ENCODE results near the gene ATXN7. TPM values are rescaled to one million over a fixed set of nuclear protein-coding genes. Genes with fewer than 3 reads are reported as not detected.

The ATXN7 gene
- total and polyA plus RNA-seq, 2 of the 13 experiments (the other 11 are each of a cell fraction or from before 2014, with no cell fraction given) = 13.8 to 20.0 TPM

DNA sequence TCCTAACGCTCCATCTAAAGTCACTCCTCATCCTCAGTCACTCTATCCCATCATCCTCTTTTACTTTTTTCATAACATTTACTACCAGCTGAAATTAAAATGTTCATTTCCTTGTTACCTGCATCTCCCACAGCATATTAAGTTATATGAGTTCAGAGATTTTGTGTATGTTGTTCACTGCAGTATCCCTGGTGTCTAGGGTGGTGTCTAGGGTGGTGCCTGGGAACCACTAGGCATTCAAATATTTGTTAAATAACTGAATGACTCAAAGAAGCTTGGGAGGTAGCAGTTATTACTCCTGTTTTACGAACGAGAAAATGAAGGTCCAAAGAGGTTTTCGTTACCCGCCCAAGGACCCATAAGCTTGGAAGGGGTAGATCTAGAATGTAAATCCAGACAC lies 46.4 kb upstream of the ATXN7 start:
- intact Hi-C loops (cut with micrococcal nuclease; ENCODE audit: unreplicated experiment) = no loop called here
- in situ Hi-C loops (cut with HindIII; ENCODE audit: extremely low pct_ligation_motif_present, low pct_unique_long_range_greater_than_20kb) = loop anchor here (5.0 to 25.0 kb wide), 2 partner anchors 465 to 1180 kb away; no protein-coding TSS in a partner anchor
- H3K4me3 ChIP-seq (replicated peaks in 1 of 3; ENCODE audit: insufficient read depth in 1 of 3, low read depth in 2 of 3, low read length in 3 of 3) = no peak overlapping the region
- DNase-seq (ENCODE audit: low spot score) (no peak), FAIRE-seq (no peak), ATAC-seq (no peak)
- TF ChIP-seq ZNF10 (CRISPR knock-in tag; IDR thresholded peaks at IDR 0.05; ENCODE audit: borderline replicate concordance, low read depth) (no peak), MYNN (CRISPR knock-in tag; IDR thresholded peaks at IDR 0.05; ENCODE audit: low read depth) (no peak), CHD4 (IDR thresholded peaks at IDR 0.05; ENCODE audit: borderline replicate concordance, low read length) (no peak), MTA1 (CRISPR knock-in tag; IDR thresholded peaks at IDR 0.05; ENCODE audit: borderline replicate concordance) (no peak), ATF7 (IDR thresholded peaks at IDR 0.05) (no peak), ATF7 (CRISPR knock-in tag; IDR thresholded peaks at IDR 0.05) (no peak)
- WGBS (ENCODE audit: low lambda C conversion rate) = 78% methylated on average over 5 of the region's 5 CpGs
- POLR2A ChIA-PET = no interaction called here
- H2AFZ ChIP-seq (ENCODE audit: low read length) = no peak overlapping the region
- CTCF ChIA-PET (ENCODE audit: low intra/inter-chr PET ratio, low total read pairs) = interaction anchor here (2.6 kb wide), 1 partner anchor 468 kb away, joined by 35 read pairs; no protein-coding TSS in a partner anchor
- no peaks in the 10 kb centered on the region for H3K36me3 ChIP-seq (replicated peaks in 1 of 2; ENCODE audit: control insufficient read depth in 1 of 2, insufficient read depth in 2 of 2, low read length in 2 of 2)
- H3K27ac ChIP-seq (ENCODE audit: extremely low read length, insufficient read depth, low read length) = no peak overlapping the region
- no peaks in the 10 kb centered on the region for H3K27me3 ChIP-seq (ENCODE audit: control insufficient read depth in 1 of 2, insufficient read depth in 2 of 2, low read length in 2 of 2)
- H3K4me1 ChIP-seq (ENCODE audit: insufficient read depth, low read length) = peaks cover 10% of the 10 kb centered on the region
- BruUV-seq (replicated peaks) = no TSS peak
- H3K9me3 ChIP-seq (ENCODE audit: low read length) = no peaks in the 10 kb centered on the region
- H3K9ac ChIP-seq (ENCODE audit: insufficient read depth, low read depth, low read length) = no peak overlapping the region
- H3K79me2 ChIP-seq (ENCODE audit: insufficient read depth, low read length) = no peaks in the 10 kb centered on the region
- no peaks in the 10 kb centered on the region for H4K20me1 ChIP-seq (ENCODE audit: insufficient read depth, low read length)
- no peak overlapping the region for H3K4me2 ChIP-seq (ENCODE audit: low read depth, low read length)

DNA sequence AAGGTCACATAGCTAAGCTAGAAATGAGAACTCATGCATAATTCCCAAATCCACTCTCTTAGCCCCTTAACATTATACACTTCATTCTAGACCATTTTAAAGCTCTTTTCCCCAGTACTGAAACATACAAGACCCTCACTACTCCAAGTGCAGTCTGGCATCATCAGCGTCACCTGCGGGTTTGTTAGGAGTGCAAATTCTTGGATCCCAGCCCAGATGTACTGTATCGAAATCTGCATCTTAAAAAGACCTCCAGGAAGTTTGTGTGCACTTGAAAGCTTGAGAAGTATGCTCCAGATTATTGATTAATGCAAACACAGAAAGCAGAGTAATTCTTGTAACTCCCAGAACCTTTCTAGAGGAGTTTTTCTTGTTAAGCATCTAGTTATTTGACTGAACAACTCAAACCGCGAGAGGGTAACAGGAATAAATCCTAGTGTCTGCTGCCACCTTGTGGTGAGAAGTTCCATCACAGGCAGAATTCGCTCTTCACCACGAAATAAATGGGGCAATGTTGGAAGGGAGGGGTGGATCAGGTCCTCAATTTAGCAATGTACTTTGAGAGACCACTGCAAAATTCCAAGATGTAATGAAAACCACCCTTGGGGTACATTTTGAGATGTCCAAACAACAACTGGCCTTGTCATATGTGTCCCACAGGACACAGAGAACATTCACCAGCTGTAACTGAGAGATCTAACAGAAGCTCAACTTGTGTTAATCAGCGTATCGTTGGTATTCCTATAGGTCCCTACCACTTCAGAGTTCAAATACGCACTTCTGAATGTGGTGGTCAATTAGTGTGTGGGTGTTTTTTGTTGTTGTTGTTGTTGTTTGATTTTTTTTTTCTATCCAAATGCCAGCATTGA lies 45.2 kb upstream of the ATXN7 start:
- H3K36me3 ChIP-seq (replicated peaks in 1 of 2; ENCODE audit: control insufficient read depth in 1 of 2, insufficient read depth in 2 of 2, low read length in 2 of 2) = no peaks in the 10 kb centered on the region
- no peak overlapping the region for H2AFZ ChIP-seq (ENCODE audit: low read length)
- ChIA-PET POLR2A (no interaction called here), CTCF (ENCODE audit: low intra/inter-chr PET ratio, low total read pairs) (interaction anchor here (0.8 to 2.6 kb wide), 3 partner anchors 453 to 469 kb away, joined by 5 to 35 read pairs (median 19); no protein-coding TSS in a partner anchor)
- H3K9me3 ChIP-seq (ENCODE audit: low read length) = no peaks in the 10 kb centered on the region
- peak; percentile 78 for ATAC-seq
- peak; percentile 37 for DNase-seq (ENCODE audit: low spot score)
- intact Hi-C loops (cut with micrococcal nuclease; ENCODE audit: unreplicated experiment) (loop anchor here (1.0 to 2.0 kb wide), 3 partner anchors 453 to 1196 kb away; no protein-coding TSS in a partner anchor), in situ Hi-C loops (cut with HindIII; ENCODE audit: extremely low pct_ligation_motif_present, low pct_unique_long_range_greater_than_20kb) (loop anchor here (5.0 to 25.0 kb wide), 2 partner anchors 466 to 1181 kb away; no protein-coding TSS in a partner anchor)
- no peak overlapping the region for H3K27ac ChIP-seq (ENCODE audit: extremely low read length, insufficient read depth, low read length)
- no peaks in the 10 kb centered on the region for H3K79me2 ChIP-seq (ENCODE audit: insufficient read depth, low read length)
- no peak overlapping the region for H3K9ac ChIP-seq (ENCODE audit: insufficient read depth, low read depth, low read length)
- peak; percentile 92 for FAIRE-seq
- 40% methylated on average over 10 of the region's 10 CpGs for WGBS (ENCODE audit: low lambda C conversion rate)
- no peak overlapping the region for H3K4me3 ChIP-seq (replicated peaks in 1 of 3; ENCODE audit: insufficient read depth in 1 of 3, low read depth in 2 of 3, low read length in 3 of 3)
- H3K27me3 ChIP-seq (ENCODE audit: control insufficient read depth in 1 of 2, insufficient read depth in 2 of 2, low read length in 2 of 2) = no peaks in the 10 kb centered on the region
- no peak overlapping the region for H3K4me2 ChIP-seq (ENCODE audit: low read depth, low read length)
- H3K4me1 ChIP-seq (ENCODE audit: insufficient read depth, low read length) = peaks cover 10% of the 10 kb centered on the region
- no peaks in the 10 kb centered on the region for H4K20me1 ChIP-seq (ENCODE audit: insufficient read depth, low read length)
- no TSS peak for BruUV-seq (replicated peaks)
- TF ChIP-seq RAD21 (CRISPR knock-in tag; IDR thresholded peaks at IDR 0.05) = peak; percentile 63; the same call in 1 of the 2 replicates
- TF ChIP-seq ATF7-NPFF (CRISPR knock-in tag; IDR thresholded peaks at IDR 0.05; ENCODE audit: low read depth) = no peak
- no peak for TF ChIP-seq ZNF235 (CRISPR knock-in tag; IDR thresholded peaks at IDR 0.05; ENCODE audit: borderline replicate concordance)
- no peak for TF ChIP-seq RORA (CRISPR knock-in tag; IDR thresholded peaks at IDR 0.05)
- TF ChIP-seq, protein P1, sequence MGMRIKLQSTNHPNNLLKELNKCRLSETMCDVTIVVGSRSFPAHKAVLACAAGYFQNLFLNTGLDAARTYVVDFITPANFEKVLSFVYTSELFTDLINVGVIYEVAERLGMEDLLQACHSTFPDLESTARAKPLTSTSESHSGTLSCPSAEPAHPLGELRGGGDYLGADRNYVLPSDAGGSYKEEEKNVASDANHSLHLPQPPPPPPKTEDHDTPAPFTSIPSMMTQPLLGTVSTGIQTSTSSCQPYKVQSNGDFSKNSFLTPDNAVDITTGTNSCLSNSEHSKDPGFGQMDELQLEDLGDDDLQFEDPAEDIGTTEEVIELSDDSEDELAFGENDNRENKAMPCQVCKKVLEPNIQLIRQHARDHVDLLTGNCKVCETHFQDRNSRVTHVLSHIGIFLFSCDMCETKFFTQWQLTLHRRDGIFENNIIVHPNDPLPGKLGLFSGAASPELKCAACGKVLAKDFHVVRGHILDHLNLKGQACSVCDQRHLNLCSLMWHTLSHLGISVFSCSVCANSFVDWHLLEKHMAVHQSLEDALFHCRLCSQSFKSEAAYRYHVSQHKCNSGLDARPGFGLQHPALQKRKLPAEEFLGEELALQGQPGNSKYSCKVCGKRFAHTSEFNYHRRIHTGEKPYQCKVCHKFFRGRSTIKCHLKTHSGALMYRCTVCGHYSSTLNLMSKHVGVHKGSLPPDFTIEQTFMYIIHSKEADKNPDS (CRISPR knock-in tag; IDR thresholded peaks at IDR 0.05) = no peak
- no peak for TF ChIP-seq ISX (CRISPR knock-in tag; conservative IDR thresholded peaks at IDR 0.05)
- TF ChIP-seq SMC3 (IDR thresholded peaks at IDR 0.05; ENCODE audit: low read length) = peak; percentile 78
- no peak for TF ChIP-seq ZFY (CRISPR knock-in tag; IDR thresholded peaks at IDR 0.05)

Measured in HepG2 (cell line).